Transverse colon (tissue), 4 donors: ENCODE data around the gene CIPC.

Source experiments
- CTCF ChIP-seq, 5 experiments: fragments of 200-600 bp in 3 of 5; fragments of 450-650 bp in 2 of 5; sonication (generic) in 3 of 5; IDR thresholded peaks; 1 replicate in 2 of 5; 2 replicates in 3 of 5; pipeline ENCODE4 v1.5.1; 2016 to 2017; ENCODE audit warnings: antibody characterized with exemption in 5 of 5, inconsistent platforms in 3 of 5, mild to moderate bottlenecking in 2 of 5, moderate library complexity in 1 of 5
- EP300 ChIP-seq: sonication (generic); formaldehyde crosslinking; IDR thresholded peaks from one replicate; pipeline ENCODE4 v1.6.1; 2017; ENCODE audit warnings: antibody characterized with exemption, low read depth
- POLR2A ChIP-seq: fragments of 450-650 bp; IDR thresholded peaks from one replicate; pipeline ENCODE4 v1.6.1; 2016; ENCODE audit warnings: antibody characterized with exemption, mild to moderate bottlenecking, moderate library complexity
- POLR2AphosphoS5 ChIP-seq, 3 donors: sonication (generic); formaldehyde crosslinking; IDR thresholded peaks; one replicate each; pipeline ENCODE4 v1.6.1; 2016; ENCODE audit warnings: antibody characterized with exemption in 3 of 3

GRCh38 chr14:77154421-77154820 is 56.4 kb downstream of the CIPC start:
- TF ChIP-seq POLR2A (no peak), POLR2AphosphoS5 (IDR thresholded peaks at IDR 0.05) (no peak), CTCF (IDR thresholded peaks at IDR 0.05) (no peak), EP300 (no peak)
